ENCODE results near the gene PPP1R3F. TPM values are rescaled to one million over a fixed set of nuclear protein-coding genes. Genes with fewer than 3 reads are reported as not detected.

The PPP1R3F gene
- total RNA-seq, 1 donor from 2014 or later = 8.0 TPM

DNA sequence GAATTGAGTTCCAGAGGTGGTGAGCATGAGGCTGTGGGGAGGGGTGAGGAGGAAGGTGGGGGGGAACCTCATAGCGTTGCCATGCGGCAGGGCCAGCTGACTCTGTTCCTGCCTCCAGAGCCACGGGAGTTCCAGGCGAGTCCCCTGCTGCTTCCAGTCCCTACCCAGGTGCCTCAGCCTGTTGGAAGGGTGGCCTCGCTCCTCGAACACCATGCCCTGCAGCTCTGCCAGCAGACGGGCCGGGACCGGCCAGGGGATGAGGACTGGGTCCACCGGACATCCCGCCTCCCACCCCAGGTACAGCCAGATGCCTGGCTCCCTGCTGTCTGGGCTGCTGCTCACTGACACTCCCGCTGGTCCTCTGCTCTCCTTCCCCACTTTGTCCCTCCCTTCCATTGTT, 26.4 kb upstream of the PPP1R3F start:
- TF ChIP-seq, protein P1, sequence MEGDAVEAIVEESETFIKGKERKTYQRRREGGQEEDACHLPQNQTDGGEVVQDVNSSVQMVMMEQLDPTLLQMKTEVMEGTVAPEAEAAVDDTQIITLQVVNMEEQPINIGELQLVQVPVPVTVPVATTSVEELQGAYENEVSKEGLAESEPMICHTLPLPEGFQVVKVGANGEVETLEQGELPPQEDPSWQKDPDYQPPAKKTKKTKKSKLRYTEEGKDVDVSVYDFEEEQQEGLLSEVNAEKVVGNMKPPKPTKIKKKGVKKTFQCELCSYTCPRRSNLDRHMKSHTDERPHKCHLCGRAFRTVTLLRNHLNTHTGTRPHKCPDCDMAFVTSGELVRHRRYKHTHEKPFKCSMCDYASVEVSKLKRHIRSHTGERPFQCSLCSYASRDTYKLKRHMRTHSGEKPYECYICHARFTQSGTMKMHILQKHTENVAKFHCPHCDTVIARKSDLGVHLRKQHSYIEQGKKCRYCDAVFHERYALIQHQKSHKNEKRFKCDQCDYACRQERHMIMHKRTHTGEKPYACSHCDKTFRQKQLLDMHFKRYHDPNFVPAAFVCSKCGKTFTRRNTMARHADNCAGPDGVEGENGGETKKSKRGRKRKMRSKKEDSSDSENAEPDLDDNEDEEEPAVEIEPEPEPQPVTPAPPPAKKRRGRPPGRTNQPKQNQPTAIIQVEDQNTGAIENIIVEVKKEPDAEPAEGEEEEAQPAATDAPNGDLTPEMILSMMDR (IDR thresholded peaks at IDR 0.05) = no peak
- Mint-ChIP-seq H3K4me1 (ENCODE audit: low read depth) (no peaks in the 10 kb centered on the region), H3K4me3 (ENCODE audit: unreplicated experiment) (no peak overlapping the region), H3K27ac (ENCODE audit: unreplicated experiment) (no peak overlapping the region), H3K27me3 (ENCODE audit: low read depth) (no peaks in the 10 kb centered on the region), H3K9me3 (ENCODE audit: low read depth) (no peaks in the 10 kb centered on the region), H3K36me3 (ENCODE audit: low read depth) (peaks cover 12% of the 10 kb centered on the region)
- no peak for DNase-seq (ENCODE audit: low spot score)

DNA sequence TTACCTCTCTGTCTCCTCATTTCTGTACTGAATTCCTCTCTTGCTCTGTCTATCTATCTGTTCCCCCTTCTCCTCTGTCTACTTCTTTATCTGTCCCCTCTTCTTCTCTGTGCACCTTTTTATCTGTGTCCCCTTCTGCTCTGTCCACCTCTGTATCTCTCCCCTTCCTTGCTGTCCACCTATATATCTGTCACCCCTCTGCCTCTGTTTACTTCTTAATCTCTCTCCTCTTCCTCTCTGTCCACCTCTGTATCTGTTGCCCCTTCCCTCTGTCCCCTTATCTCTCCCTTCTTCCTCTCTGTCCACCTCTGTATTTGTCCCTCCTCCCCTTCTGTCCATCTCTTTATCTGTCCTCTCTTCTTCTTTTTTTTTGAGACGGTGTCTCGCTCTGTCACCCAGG, 25.4 kb upstream of the PPP1R3F start:
- H3K9me3 Mint-ChIP-seq (ENCODE audit: low read depth) = no peaks in the 10 kb centered on the region

DNA sequence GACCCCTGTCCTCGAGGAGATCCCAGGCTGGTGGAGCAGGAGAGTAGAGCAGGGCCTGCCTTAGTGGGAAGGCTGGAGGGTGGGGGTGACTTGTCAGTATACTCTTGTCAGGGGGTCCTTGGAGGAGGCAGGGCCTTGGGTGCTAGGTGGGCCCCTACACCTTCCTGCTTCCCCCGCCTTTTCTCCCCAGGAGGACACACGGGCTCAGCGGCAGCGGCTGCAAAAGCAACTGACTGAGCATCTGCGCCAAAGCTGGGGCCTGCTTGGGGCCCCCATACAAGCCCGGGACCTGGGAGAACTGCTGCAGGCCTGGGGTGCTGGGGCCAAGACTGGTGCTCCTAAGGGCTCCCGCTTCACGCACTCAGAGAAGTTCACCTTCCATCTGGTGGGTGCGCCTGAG, 23.1 kb upstream of the PPP1R3F start:
- no peak for DNase-seq (ENCODE audit: low spot score)
- Mint-ChIP-seq H3K4me3 (ENCODE audit: unreplicated experiment) (no peak overlapping the region), H3K9me3 (ENCODE audit: low read depth) (no peaks in the 10 kb centered on the region), H3K4me1 (ENCODE audit: low read depth) (no peaks in the 10 kb centered on the region), H3K36me3 (ENCODE audit: low read depth) (peaks cover 17% of the 10 kb centered on the region), H3K27me3 (ENCODE audit: low read depth) (no peaks in the 10 kb centered on the region), H3K27ac (ENCODE audit: unreplicated experiment) (no peak overlapping the region)
- TF ChIP-seq, protein P1 (IDR thresholded peaks at IDR 0.05) = no peak

More for the DNA sequence above, 25.4 kb upstream of the PPP1R3F start:
- Mint-ChIP-seq H3K36me3 (ENCODE audit: low read depth) (peaks cover 15% of the 10 kb centered on the region), H3K27ac (ENCODE audit: unreplicated experiment) (no peak overlapping the region), H3K4me3 (ENCODE audit: unreplicated experiment) (no peak overlapping the region), H3K27me3 (ENCODE audit: low read depth) (no peaks in the 10 kb centered on the region), H3K4me1 (ENCODE audit: low read depth) (no peaks in the 10 kb centered on the region)
- TF ChIP-seq, protein P1 (IDR thresholded peaks at IDR 0.05) = no peak
- no peak for DNase-seq (ENCODE audit: low spot score)

DNA sequence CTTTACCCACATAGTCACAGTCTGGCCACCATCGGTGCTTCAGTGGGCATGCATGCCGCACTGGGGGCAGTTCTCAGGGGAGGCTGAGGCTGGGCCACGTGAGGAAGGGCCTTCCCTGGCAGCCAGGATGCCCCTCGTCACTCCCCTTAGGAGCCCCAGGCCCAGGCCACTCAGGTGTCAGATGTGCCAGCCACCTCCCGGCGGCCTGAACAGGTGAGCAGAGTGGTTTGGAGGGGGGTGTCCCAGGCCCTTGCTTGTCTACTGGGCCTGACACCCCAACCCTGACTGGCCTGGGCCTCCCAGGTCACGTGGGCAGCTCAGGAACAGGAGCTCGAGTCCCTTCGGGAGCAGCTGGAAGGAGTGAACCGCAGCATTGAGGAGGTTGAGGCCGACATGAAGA, 22.2 kb upstream of the PPP1R3F start:
- no peak for DNase-seq (ENCODE audit: low spot score)
- Mint-ChIP-seq H3K4me3 (ENCODE audit: unreplicated experiment) (no peak overlapping the region), H3K9me3 (ENCODE audit: low read depth) (no peaks in the 10 kb centered on the region), H3K36me3 (ENCODE audit: low read depth) (peaks cover 17% of the 10 kb centered on the region), H3K27ac (ENCODE audit: unreplicated experiment) (no peak overlapping the region), H3K27me3 (ENCODE audit: low read depth) (no peaks in the 10 kb centered on the region), H3K4me1 (ENCODE audit: low read depth) (no peaks in the 10 kb centered on the region)
- TF ChIP-seq, protein P1 (IDR thresholded peaks at IDR 0.05) = no peak

DNA sequence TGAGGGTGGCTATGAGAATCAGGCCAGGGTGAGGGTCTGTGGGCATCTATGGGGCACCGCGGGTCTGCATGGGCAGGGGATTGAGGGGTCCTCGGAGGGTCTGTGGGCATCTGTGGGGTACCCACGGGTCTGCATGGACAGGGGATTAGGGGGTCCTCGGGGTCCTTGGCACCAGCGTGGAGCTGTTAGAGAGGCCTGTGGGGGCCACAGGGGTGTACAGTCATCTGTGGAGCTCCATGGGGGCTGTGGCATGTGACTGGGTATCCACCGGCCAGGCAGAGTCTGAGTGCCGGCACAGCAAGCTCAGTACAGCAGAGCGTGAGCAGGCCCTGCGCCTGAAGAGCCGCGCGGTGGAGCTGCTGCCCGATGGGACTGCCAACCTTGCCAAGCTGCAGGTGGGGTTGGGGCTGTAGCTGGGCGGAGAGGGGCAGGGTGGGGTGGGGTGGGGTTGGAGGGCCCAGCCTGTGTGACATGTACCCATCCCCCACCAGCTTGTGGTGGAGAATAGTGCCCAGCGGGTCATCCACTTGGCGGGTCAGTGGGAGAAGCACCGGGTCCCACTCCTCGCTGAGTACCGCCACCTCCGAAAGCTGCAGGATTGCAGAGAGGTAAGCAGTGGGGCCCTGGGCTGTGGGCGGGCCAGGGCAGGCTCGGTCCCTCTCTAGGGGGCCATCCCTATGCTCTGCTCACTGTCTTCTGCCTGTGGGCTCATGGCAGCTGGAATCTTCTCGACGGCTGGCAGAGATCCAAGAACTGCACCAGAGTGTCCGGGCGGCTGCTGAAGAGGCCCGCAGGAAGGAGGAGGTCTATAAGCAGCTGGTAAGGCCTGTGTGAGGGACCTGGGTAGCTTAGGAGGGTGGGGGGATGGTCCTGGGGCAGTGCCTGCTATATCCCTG, 21.4 kb upstream of the PPP1R3F start:
- no peak overlapping the region for H3K27ac Mint-ChIP-seq (ENCODE audit: unreplicated experiment)
- DNase-seq (ENCODE audit: low spot score) = no peak
- TF ChIP-seq, protein P1 (IDR thresholded peaks at IDR 0.05) = no peak
- H3K27me3 Mint-ChIP-seq (ENCODE audit: low read depth) = no peaks in the 10 kb centered on the region
- H3K4me3 Mint-ChIP-seq (ENCODE audit: unreplicated experiment) = no peak overlapping the region
- peaks cover 17% of the 10 kb centered on the region for H3K36me3 Mint-ChIP-seq (ENCODE audit: low read depth)
- H3K9me3 Mint-ChIP-seq (ENCODE audit: low read depth) = no peaks in the 10 kb centered on the region
- H3K4me1 Mint-ChIP-seq (ENCODE audit: low read depth) = no peaks in the 10 kb centered on the region

Measured in chondrocyte (in vitro differentiated cells).